Subcutaneous abdominal adipose tissue (tissue), 5 donors: ENCODE data around the gene C10orf120.

Experiments used
- H3K27ac ChIP-seq: one replicate; pipeline ENCODE4 v1.7.0; 2013; ENCODE audit warnings: low read depth, mild to moderate bottlenecking, inconsistent platforms, low read length, moderate library complexity
- H3K27me3 ChIP-seq, 5 donors: one replicate each; pipeline ENCODE4 v1.7.0; 2013; ENCODE audit warnings: low read length in 5 of 5, inconsistent platforms in 1 of 5; ENCODE audit not compliant: control insufficient read depth in 5 of 5, insufficient read depth in 4 of 5
- H3K36me3 ChIP-seq, 5 donors: one replicate each; pipeline ENCODE4 v1.7.0; 2013; ENCODE audit warnings: low read length in 5 of 5; ENCODE audit not compliant: control insufficient read depth in 5 of 5, insufficient read depth in 5 of 5
- H3K4me1 ChIP-seq, 5 donors: one replicate each; pipeline ENCODE4 v1.7.0; 2013; ENCODE audit warnings: low read length in 5 of 5, mild to moderate bottlenecking in 3 of 5, moderate library complexity in 1 of 5; ENCODE audit not compliant: control insufficient read depth in 5 of 5, insufficient read depth in 5 of 5
- H3K4me3 ChIP-seq, 5 donors: one replicate each; pipeline ENCODE4 v1.7.0; 2013; ENCODE audit warnings: low read length in 5 of 5, low read depth in 1 of 5
- H3K9ac ChIP-seq, 5 donors: one replicate each; pipeline ENCODE4 v1.7.0; 2013; ENCODE audit warnings: low read length in 5 of 5, mild to moderate bottlenecking in 4 of 5, moderate library complexity in 3 of 5
- H3K9me3 ChIP-seq, 5 donors: one replicate each; pipeline ENCODE4 v1.7.0; 2013; ENCODE audit warnings: low read length in 5 of 5; ENCODE audit not compliant: control insufficient read depth in 5 of 5
- donor health status: healthy.
- donor health status: healthy.
- donor health status: healthy.
- donor health status: healthy.
- donor health status: healthy.

Gene C10orf120

DNA sequence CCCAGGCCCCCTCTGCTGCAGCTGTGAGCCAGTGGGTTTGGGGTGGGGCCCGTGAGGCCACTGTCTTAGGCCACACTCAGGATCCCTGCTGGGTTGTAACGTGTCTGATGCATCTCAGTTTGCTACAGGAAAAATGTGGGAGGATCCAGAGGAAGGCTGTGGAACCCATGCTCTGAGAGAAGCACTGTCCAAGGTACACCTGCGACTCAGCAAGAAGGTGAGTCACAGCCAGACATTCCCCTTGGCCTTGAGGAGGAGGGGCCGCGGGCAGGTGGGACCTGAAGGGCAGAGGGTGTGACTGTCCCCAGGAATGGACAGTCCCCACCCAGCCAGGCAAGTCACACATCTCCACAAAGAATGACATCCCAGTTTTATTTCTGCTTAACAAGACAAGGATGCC is 27.8 kb upstream of the C10orf120 start:
- Histone ChIP-seq H3K4me3 (no peak overlapping the region), H3K4me1 (no peaks in the 10 kb centered on the region), H3K27me3 (peaks cover 0 to 19% (median 7%) of the 10 kb centered on the region in 5 donors), H3K9me3 (no peaks in the 10 kb centered on the region), H3K9ac (no peak overlapping the region), H3K36me3 (no peaks in the 10 kb centered on the region), H3K27ac (no peak overlapping the region)

DNA sequence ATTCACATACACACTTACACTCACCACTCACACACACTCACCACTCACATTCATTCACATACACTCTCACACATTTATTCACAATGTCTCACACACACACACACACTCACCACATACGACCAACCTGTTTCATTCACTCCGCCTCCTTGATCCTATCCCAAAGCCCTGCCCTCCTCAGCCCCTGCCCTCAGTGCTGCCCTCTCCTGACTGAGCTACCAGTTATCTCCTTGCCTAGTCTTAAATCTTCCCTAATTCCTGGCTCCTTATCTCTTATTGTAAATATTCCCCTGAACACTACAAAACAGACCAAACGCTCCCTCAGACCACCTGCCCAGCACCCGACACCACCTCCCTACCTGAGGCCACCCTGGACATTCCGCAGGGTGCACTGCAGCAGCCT is 26.1 kb upstream of the C10orf120 start:
- Histone ChIP-seq H3K36me3 (no peaks in the 10 kb centered on the region), H3K27ac (no peak overlapping the region), H3K9me3 (no peaks in the 10 kb centered on the region), H3K4me3 (no peak overlapping the region), H3K4me1 (no peaks in the 10 kb centered on the region), H3K9ac (no peak overlapping the region), H3K27me3 (peaks cover 0 to 13% (median 7%) of the 10 kb centered on the region in 5 donors)

DNA sequence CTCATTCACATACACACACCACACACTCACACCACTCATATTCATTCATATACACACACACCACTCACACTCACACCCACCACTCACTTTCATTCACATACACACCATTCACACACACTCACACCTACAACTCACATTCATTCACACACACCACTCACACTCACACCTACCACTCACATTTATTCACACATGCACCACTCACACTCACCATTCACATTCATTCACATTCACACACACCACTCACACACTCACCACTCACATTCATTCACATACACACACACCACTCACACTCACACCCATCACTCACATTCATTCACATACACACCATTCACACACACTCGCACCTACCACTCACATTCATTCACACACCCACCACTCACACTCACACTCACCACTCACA is 25.4 kb upstream of the C10orf120 start:
- peaks cover 0 to 7% (median 5%) of the 10 kb centered on the region in 5 donors for H3K27me3 ChIP-seq
- H3K9me3 ChIP-seq, result no peaks in the 10 kb centered on the region
- H3K27ac ChIP-seq, result no peak overlapping the region
- no peaks in the 10 kb centered on the region for H3K4me1 ChIP-seq
- H3K9ac ChIP-seq, result no peak overlapping the region
- no peak overlapping the region for H3K4me3 ChIP-seq
- H3K36me3 ChIP-seq, result no peaks in the 10 kb centered on the region

DNA sequence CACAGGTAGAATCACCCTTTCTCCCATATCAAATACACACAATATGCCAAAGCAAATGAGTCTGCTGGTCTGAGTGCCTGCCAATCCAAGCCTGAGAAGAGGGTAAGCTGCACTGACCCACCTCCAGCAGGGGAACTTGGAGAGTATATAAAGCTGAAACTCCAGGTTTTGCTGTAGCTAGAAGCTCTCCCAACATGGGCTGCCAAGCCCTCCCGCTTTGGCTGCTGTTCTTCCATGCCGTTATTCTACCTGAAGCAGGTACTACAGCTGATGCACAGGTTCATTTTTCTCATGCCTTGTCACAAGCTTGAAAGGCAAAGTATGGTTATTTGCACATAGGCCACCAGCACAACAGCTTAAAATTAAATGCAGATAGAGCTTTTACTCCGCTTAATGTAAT is 21.5 kb upstream of the C10orf120 start:
- H3K4me1 ChIP-seq, result no peaks in the 10 kb centered on the region
- no peaks in the 10 kb centered on the region for H3K9me3 ChIP-seq
- no peaks in the 10 kb centered on the region for H3K36me3 ChIP-seq
- no peak overlapping the region for H3K4me3 ChIP-seq
- no peak overlapping the region for H3K9ac ChIP-seq
- H3K27me3 ChIP-seq, result peaks cover 0 to 3% (median 0%) of the 10 kb centered on the region in 5 donors
- no peak overlapping the region for H3K27ac ChIP-seq

DNA sequence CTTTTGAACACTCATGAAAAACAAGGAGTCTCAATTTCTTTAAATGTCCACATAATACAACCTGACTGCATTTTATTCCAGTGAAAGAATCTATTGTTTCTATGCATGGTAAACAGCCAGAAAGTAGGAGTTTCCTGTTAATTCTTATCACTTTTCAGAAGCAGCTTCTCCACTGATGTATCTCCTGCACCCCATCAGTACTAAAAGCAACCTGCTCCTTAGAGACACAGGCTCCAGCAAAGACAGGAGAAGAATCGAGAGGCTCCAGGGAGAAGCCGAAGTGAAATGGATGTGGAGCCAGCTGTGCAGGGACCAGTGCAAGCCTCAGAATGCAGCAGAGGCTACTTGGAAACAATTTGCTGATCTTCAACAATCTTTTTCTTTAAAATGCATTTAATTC is 16.4 kb upstream of the C10orf120 start:
- no peaks in the 10 kb centered on the region for H3K9me3 ChIP-seq
- H3K27me3 ChIP-seq, result peaks cover 6 to 14% (median 9%) of the 10 kb centered on the region in 5 donors
- no peak overlapping the region for H3K9ac ChIP-seq
- no peaks in the 10 kb centered on the region for H3K36me3 ChIP-seq
- no peak overlapping the region for H3K27ac ChIP-seq
- H3K4me1 ChIP-seq, result peaks cover 0 to 4% (median 0%) of the 10 kb centered on the region in 5 donors
- no peak overlapping the region for H3K4me3 ChIP-seq

DNA sequence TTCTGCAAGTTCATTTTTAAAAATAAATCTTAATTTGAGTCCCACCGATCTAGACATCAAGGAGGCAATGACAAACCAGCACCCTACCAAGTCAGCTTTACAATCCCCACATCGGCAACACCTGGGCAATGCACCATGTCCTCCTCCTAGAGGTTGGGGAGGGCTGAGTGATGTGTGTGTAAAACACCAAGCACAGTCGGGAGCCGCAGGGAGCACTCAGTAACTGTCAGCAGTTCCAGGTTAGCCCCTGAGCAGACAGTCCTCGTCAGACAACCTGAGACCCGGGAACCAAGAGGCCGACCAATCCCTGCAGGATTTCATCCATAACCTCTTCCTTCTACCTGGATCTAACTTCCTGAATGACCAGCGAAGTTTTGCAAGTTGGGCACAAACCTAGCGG is 15.9 kb upstream of the C10orf120 start:
- Histone ChIP-seq H3K4me1 (peaks cover 0 to 4% (median 0%) of the 10 kb centered on the region in 5 donors), H3K9ac (no peak overlapping the region), H3K27ac (no peak overlapping the region), H3K27me3 (peaks cover 6 to 14% (median 12%) of the 10 kb centered on the region in 5 donors), H3K4me3 (no peak overlapping the region), H3K9me3 (no peaks in the 10 kb centered on the region), H3K36me3 (no peaks in the 10 kb centered on the region)

DNA sequence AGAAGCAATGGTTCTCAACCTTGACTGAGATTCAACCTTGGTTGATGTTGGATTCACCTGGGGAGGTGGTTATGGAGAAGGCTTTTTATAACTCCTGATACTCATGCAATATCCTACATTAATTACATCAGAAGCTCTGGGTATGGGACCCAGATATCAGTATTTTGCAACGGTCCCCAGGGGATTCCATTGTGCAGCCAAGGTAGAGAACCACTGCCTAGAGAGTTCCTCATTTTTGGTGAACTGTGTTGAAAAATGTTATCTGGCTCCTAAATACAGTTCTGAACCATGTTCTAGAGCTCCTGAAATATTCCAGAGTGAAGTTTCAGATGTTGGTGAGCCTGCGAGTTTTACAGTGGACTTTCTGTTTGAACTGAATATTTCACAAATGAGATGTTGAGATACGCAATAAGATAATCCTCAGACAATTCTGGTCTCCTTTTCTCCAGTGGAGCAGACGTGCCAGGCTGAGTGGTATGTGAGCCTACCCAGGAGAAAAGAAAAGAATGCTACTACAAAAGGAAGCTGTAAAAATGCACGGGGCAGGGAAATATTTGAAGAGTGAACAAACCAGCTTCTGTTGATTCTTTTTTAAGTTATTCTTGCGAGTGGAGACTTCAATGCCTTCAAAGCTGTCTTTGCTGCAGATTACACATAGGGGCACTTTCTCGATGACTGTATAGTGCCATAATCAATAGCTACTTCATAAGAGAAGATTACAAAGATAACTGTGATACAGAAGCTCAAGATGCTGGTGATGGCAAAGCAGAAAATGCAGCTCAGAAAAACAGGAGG is 13.6 kb upstream of the C10orf120 start:
- H3K9me3 ChIP-seq, result no peaks in the 10 kb centered on the region
- no peak overlapping the region for H3K27ac ChIP-seq
- peaks cover 0 to 4% (median 0%) of the 10 kb centered on the region in 5 donors for H3K4me1 ChIP-seq
- peaks cover 6 to 14% (median 12%) of the 10 kb centered on the region in 5 donors for H3K27me3 ChIP-seq
- H3K4me3 ChIP-seq, result no peak overlapping the region
- no peaks in the 10 kb centered on the region for H3K36me3 ChIP-seq
- no peak overlapping the region for H3K9ac ChIP-seq

DNA sequence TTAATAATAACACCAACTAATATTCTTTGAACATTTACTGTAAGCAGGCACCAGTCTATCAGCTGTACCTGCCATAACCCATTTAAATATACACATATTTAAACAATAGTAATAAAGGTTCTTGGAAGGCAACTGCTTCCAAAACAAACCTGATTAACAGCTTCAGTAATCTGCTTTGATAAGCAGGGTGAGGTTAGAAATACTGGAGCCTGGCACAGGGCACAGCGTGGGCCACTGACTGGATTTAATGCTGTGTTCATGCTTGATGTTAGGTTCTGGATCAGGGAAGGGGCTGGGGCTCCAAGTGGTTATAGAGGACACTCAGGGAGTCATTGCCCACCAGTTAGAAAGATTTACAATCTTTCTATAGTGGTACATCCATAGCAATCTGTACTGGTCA is 10.9 kb upstream of the C10orf120 start:
- no peak overlapping the region for H3K9ac ChIP-seq
- no peak overlapping the region for H3K27ac ChIP-seq
- peaks cover 0 to 4% (median 0%) of the 10 kb centered on the region in 5 donors for H3K4me1 ChIP-seq
- no peaks in the 10 kb centered on the region for H3K36me3 ChIP-seq
- H3K9me3 ChIP-seq, result no peaks in the 10 kb centered on the region
- no peak overlapping the region for H3K4me3 ChIP-seq
- H3K27me3 ChIP-seq, result peaks cover 2 to 12% (median 11%) of the 10 kb centered on the region in 5 donors

DNA sequence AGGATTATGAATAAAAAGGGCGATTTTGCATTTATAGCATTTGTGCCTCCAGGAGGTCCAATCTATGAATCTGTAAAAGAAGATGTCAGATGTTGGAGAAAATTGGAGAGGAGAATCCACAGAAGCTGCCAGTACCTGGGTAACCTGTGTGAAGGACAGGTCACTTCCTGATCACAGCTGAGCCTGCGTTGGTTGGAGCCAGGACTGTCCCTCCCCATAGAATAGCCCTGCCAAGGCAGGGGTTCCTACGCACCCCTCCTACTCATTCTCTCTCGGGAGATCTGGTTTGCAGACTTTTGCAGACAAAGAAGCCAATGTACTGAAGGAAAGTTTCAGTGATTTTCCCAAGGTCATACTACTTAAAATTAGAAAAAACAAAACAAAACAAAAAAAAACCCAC is 10.3 kb upstream of the C10orf120 start:
- Histone ChIP-seq H3K4me1 (peaks cover 0 to 4% (median 0%) of the 10 kb centered on the region in 5 donors), H3K36me3 (no peaks in the 10 kb centered on the region), H3K27ac (no peak overlapping the region), H3K27me3 (peaks cover 0 to 12% (median 9%) of the 10 kb centered on the region in 5 donors), H3K4me3 (no peak overlapping the region), H3K9me3 (no peaks in the 10 kb centered on the region), H3K9ac (no peak overlapping the region)

DNA sequence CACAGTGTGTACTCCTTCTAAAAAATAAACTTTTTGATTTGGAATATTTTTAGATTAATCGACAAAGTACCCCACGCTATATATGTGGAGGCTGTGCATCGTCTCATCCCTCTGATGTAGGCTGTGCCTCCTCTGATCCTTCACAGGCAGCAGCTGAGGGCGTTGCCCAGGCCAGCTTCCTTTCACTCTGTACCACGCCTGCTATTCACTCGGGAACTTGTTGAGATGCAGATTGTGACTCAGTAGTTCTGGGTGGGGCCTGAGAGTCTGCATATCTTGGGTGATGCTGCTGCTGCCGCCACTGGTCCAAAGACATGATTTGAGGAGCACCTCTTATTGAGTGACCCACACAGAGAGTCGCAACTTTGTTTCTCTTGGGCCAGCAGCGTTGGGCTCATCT is 7.9 kb upstream of the C10orf120 start:
- no peaks in the 10 kb centered on the region for H3K36me3 ChIP-seq
- no peaks in the 10 kb centered on the region for H3K4me1 ChIP-seq
- peaks cover 0 to 15% (median 11%) of the 10 kb centered on the region in 5 donors for H3K27me3 ChIP-seq
- H3K9ac ChIP-seq, result no peak overlapping the region
- no peak overlapping the region for H3K27ac ChIP-seq
- no peaks in the 10 kb centered on the region for H3K9me3 ChIP-seq
- no peak overlapping the region for H3K4me3 ChIP-seq
